HL-60/S4 (cell line): ENCODE measurements around the gene CLMN.
"Not testable (repeated sequence)": the region's sequence is repeated elsewhere in the genome, so short reads cannot be mapped to it uniquely, and the experiment has no call there.

ENCODE experiments used
- in situ Hi-C: fragments of 300-500 bp; cut with MboI; formaldehyde crosslinking; loops from 2 replicates; pipeline ENCODE4 v1.14.3; 2022; ENCODE audit warnings: low sequenced_read_pairs

Gene CLMN

GRCh38 chr14:95146079-95146771, 173.5 kb downstream of the CLMN start:
- in situ Hi-C loops, result no loop called here

GRCh38 chr14:95144849-95145248, 174.9 kb downstream of the CLMN start:
- in situ Hi-C loops, result no loop called here

GRCh38 chr14:95143808-95144620, 175.7 kb downstream of the CLMN start:
- in situ Hi-C loops, result no loop called here

GRCh38 chr14:95142208-95142607, 177.5 kb downstream of the CLMN start:
- in situ Hi-C loops, result no loop called here

GRCh38 chr14:95141684-95142083, 178.0 kb downstream of the CLMN start:
- in situ Hi-C loops, result no loop called here

GRCh38 chr14:95140060-95140858, 179.4 kb downstream of the CLMN start:
- in situ Hi-C loops, result no loop called here

- in situ Hi-C loops, result no loop called here
Measured at GRCh38 chr14:95138876-95139275, 180.8 kb downstream of the CLMN start.

GRCh38 chr14:95138455-95138854, 181.3 kb downstream of the CLMN start:
- in situ Hi-C loops, result not testable (repeated sequence)

- in situ Hi-C loops, result no loop called here
Measured at GRCh38 chr14:95137804-95138167, 181.9 kb downstream of the CLMN start.

GRCh38 chr14:95137164-95137803, 182.4 kb downstream of the CLMN start:
- in situ Hi-C loops, result no loop called here

- in situ Hi-C loops, result no loop called here
Measured at GRCh38 chr14:95136631-95137030, 183.1 kb downstream of the CLMN start.

- in situ Hi-C loops, result no loop called here
Measured at GRCh38 chr14:95134304-95134933, 185.3 kb downstream of the CLMN start.

GRCh38 chr14:95133282-95133681, 186.4 kb downstream of the CLMN start:
- in situ Hi-C loops, result no loop called here

GRCh38 chr14:95132760-95133159, 186.9 kb downstream of the CLMN start:
- in situ Hi-C loops, result no loop called here
